ENCODE data around the gene CACNA2D2. TPM values are rescaled to one million over a fixed set of nuclear protein-coding genes. Genes with fewer than 3 reads are reported as not detected.
A peak's percentile ranks its signal among the peaks of the same experiment; 100 is the strongest.

The CACNA2D2 gene
- total RNA-seq, 4 donors from 2014 or later: 0.31 to 1.7 (median 0.66) TPM

- Histone ChIP-seq H3K36me3 (peaks cover 0 to 6% of the 10 kb centered on the region in 2 donors), H3K4me3 (peak overlapping the region in 1 of 2 donors; percentile 91), H3K9me3 (no peaks in the 10 kb centered on the region), H3K27ac (peak overlapping the region in 3 of 4 donors; percentile 94 to 99 (median 99)), H3K27me3 (no peaks in the 10 kb centered on the region), H3K4me1 (peaks cover 0 to 78% (median 49%) of the 10 kb centered on the region in 3 donors)
- TF ChIP-seq EP300 (IDR thresholded peaks at IDR 0.05) (no peak), POLR2AphosphoS5 (IDR thresholded peaks at IDR 0.05) (no peak), POLR2A (IDR thresholded peaks at IDR 0.05) (no peak), CTCF (IDR thresholded peaks at IDR 0.05) (no peak)
- 0 to 60% methylated on average over 1 to 5 of the region's 5 CpGs for WGBS, 2 donors (ENCODE audit: low coverage in 1 of 2)
- no peak for ATAC-seq
These were observed 164.5 kb downstream of the CACNA2D2 start for GRCh38 chr3:50338965-50339364.

GRCh38 chr3:50337175-50337861 is 166.1 kb downstream of the CACNA2D2 start:
- H3K4me3 ChIP-seq: peak overlapping the region; percentile 54 to 91
- H3K27ac ChIP-seq: peak overlapping the region; percentile 81 to 99 (median 96)
- H3K9me3 ChIP-seq: no peaks in the 10 kb centered on the region
- peaks cover 0 to 11% of the 10 kb centered on the region in 2 donors for H3K36me3 ChIP-seq
- H3K4me1 ChIP-seq: peaks cover 0 to 95% (median 51%) of the 10 kb centered on the region in 3 donors
- WGBS, 2 donors (ENCODE audit: low coverage in 1 of 2): 0% methylated on average over 4 of the region's 79 CpGs; no CpG with 5 or more reads in 1 of the 2 donors
- ATAC-seq: peak; percentile 91
- TF ChIP-seq EP300 (IDR thresholded peaks at IDR 0.05) (no peak), POLR2A (IDR thresholded peaks at IDR 0.05) (peak; percentile 66 to 73), POLR2AphosphoS5 (IDR thresholded peaks at IDR 0.05) (peak; percentile 93), CTCF (IDR thresholded peaks at IDR 0.05) (no peak)
- no peaks in the 10 kb centered on the region for H3K27me3 ChIP-seq

GRCh38 chr3:50336452-50337174 is 166.8 kb downstream of the CACNA2D2 start:
- no peak for ATAC-seq
- H3K36me3 ChIP-seq: peaks cover 0 to 18% of the 10 kb centered on the region in 2 donors
- peak in 1 of 4 experiments; percentile 5 for TF ChIP-seq CTCF (IDR thresholded peaks at IDR 0.05)
- no peak for TF ChIP-seq POLR2AphosphoS5 (IDR thresholded peaks at IDR 0.05)
- no peaks in the 10 kb centered on the region for H3K27me3 ChIP-seq
- peak overlapping the region; percentile 54 to 91 for H3K4me3 ChIP-seq
- 0% methylated on average over 8 of the region's 31 CpGs; no CpG with 5 or more reads in 1 of the 2 donors for WGBS, 2 donors (ENCODE audit: low coverage in 1 of 2)
- no peaks in the 10 kb centered on the region for H3K9me3 ChIP-seq
- H3K27ac ChIP-seq: peak overlapping the region; percentile 81 to 99 (median 96)
- peaks cover 0 to 94% (median 48%) of the 10 kb centered on the region in 3 donors for H3K4me1 ChIP-seq

GRCh38 chr3:50334339-50335075 is 168.9 kb downstream of the CACNA2D2 start:
- H3K4me1 ChIP-seq: peaks cover 0 to 73% (median 31%) of the 10 kb centered on the region in 3 donors

More at GRCh38 chr3:50334339-50335075, 168.9 kb downstream of the CACNA2D2 start:
- Histone ChIP-seq H3K27ac (peak overlapping the region; percentile 9 to 99 (median 86)), H3K36me3 (peaks cover 0 to 39% of the 10 kb centered on the region in 2 donors), H3K4me3 (peak overlapping the region in 1 of 2 donors; percentile 4), H3K9me3 (no peaks in the 10 kb centered on the region), H3K27me3 (no peaks in the 10 kb centered on the region)
- no peak for ATAC-seq
- WGBS, 2 donors (ENCODE audit: low coverage in 1 of 2): 55% methylated on average over 4 to 5 of the region's 5 CpGs
- TF ChIP-seq CTCF (IDR thresholded peaks at IDR 0.05): no peak
- TF ChIP-seq EP300 (IDR thresholded peaks at IDR 0.05): no peak
- no peak for TF ChIP-seq POLR2AphosphoS5 (IDR thresholded peaks at IDR 0.05)
- TF ChIP-seq POLR2A (IDR thresholded peaks at IDR 0.05): no peak
